Endometrium (tissue), 2 donors: ENCODE measurements around the gene COPB1.

Experiments
- FAIRE-seq: peaks from 2 replicates; lab custom pipeline; 2012; peaks lifted over from hg19 to GRCh38; lab: Jason Lieb, UNC
- donor health status: control.
- donor health status: control.

COPB1 gene

GRCh38 chr11:14435717-14436512 is 63.7 kb downstream of the COPB1 start:
- no peak for FAIRE-seq

- no peak for FAIRE-seq
Observed at GRCh38 chr11:14425621-14426020, 74.0 kb downstream of the COPB1 start.

GRCh38 chr11:14424096-14424495 is 75.5 kb downstream of the COPB1 start:
- no peak for FAIRE-seq

- FAIRE-seq: no peak
Observed at GRCh38 chr11:14423633-14424032, 76.0 kb downstream of the COPB1 start.

GRCh38 chr11:14422814-14423182 is 76.8 kb downstream of the COPB1 start:
- no peak for FAIRE-seq

GRCh38 chr11:14422052-14422813 is 77.4 kb downstream of the COPB1 start:
- peak; percentile 4 for FAIRE-seq

- no peak for FAIRE-seq
Observed at GRCh38 chr11:14420223-14420622, 79.4 kb downstream of the COPB1 start.

- FAIRE-seq: no peak
Observed at GRCh38 chr11:14418801-14419417, 80.7 kb downstream of the COPB1 start.

GRCh38 chr11:14417617-14418374 is 81.8 kb downstream of the COPB1 start:
- no peak for FAIRE-seq

- FAIRE-seq: no peak
Observed at GRCh38 chr11:14417186-14417585, 82.4 kb downstream of the COPB1 start.

GRCh38 chr11:14414470-14415461 is 84.8 kb downstream of the COPB1 start:
- no peak for FAIRE-seq

- FAIRE-seq: no peak
Observed at GRCh38 chr11:14413307-14414069, 86.1 kb downstream of the COPB1 start.

- FAIRE-seq: no peak
Observed at GRCh38 chr11:14411818-14412217, 87.8 kb downstream of the COPB1 start.

- no peak for FAIRE-seq
Observed at GRCh38 chr11:14409891-14410290, 89.7 kb downstream of the COPB1 start.

GRCh38 chr11:14408612-14409011 is 91.0 kb downstream of the COPB1 start:
- FAIRE-seq: no peak
